GM12891 (cell line): ENCODE data around the gene LHFPL2.

Experiments used
- POLR2A ChIP-seq: IDR thresholded peaks from 2 replicates; pipeline ENCODE4 v1.6.1; 2011; ENCODE audit warnings: low read depth, low read length, control low read depth
- POLR2AphosphoS5 ChIP-seq: IDR thresholded peaks from 2 replicates; pipeline ENCODE4 v1.6.1; 2011; ENCODE audit warnings: low read depth, low read length, control low read depth
- TAF1 ChIP-seq: IDR thresholded peaks from 2 replicates; pipeline ENCODE4 v1.6.1; 2011; ENCODE audit warnings: low read depth, low read length, control low read depth

GRCh38 chr5:78629624-78630023, 18.9 kb downstream of the LHFPL2 start:
- TF ChIP-seq POLR2A: no peak
- no peak for TF ChIP-seq POLR2AphosphoS5
- TF ChIP-seq TAF1: no peak
